ENCODE measurements around the gene LAIR2.

The LAIR2 gene

DNA sequence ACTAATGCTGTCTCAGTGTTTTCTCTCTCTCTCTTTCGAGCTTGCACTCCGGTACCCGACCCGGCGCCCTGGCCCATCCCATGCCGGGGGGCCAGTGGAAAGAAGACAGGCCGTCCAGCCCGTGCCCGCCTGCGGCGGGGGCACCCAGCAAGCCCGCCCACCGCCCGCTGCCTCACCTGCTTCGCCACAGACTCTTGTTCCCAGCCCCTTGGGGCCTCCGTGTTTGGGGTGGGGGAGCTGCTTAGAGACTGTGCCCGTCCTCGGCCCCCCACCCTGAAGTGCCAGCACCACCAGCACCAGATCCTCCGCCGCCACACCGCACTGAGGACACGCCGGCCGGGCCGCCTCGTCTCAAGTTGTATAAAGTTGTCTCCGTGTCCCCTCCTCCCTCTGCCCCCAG lies 41.4 kb upstream of the LAIR2 start:
- TF ChIP-seq, protein P1, sequence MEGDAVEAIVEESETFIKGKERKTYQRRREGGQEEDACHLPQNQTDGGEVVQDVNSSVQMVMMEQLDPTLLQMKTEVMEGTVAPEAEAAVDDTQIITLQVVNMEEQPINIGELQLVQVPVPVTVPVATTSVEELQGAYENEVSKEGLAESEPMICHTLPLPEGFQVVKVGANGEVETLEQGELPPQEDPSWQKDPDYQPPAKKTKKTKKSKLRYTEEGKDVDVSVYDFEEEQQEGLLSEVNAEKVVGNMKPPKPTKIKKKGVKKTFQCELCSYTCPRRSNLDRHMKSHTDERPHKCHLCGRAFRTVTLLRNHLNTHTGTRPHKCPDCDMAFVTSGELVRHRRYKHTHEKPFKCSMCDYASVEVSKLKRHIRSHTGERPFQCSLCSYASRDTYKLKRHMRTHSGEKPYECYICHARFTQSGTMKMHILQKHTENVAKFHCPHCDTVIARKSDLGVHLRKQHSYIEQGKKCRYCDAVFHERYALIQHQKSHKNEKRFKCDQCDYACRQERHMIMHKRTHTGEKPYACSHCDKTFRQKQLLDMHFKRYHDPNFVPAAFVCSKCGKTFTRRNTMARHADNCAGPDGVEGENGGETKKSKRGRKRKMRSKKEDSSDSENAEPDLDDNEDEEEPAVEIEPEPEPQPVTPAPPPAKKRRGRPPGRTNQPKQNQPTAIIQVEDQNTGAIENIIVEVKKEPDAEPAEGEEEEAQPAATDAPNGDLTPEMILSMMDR (IDR thresholded peaks at IDR 0.05; ENCODE audit: insufficient read depth, low read length, poor library complexity, severe bottlenecking), result no peak
- no peak for TF ChIP-seq EZH2phosphoT487 (conservative IDR thresholded peaks at IDR 0.05; ENCODE audit: low read length)
- no peak overlapping the region for H3K4me2 ChIP-seq (ENCODE audit: low read depth, low read length, poor library complexity, severe bottlenecking)
- no peaks in the 10 kb centered on the region for H3K79me2 ChIP-seq (ENCODE audit: insufficient read depth, low read length)
- H3K9ac ChIP-seq (ENCODE audit: low read length), result no peak overlapping the region
- H3K9me3 ChIP-seq (ENCODE audit: insufficient read depth, low read length), result no peaks in the 10 kb centered on the region
- peaks cover 24% of the 10 kb centered on the region; the same call in 1 of the 2 replicates for H3F3A ChIP-seq (ENCODE audit: insufficient read depth)
- H4K20me1 ChIP-seq (ENCODE audit: low read depth, low read length), result no peaks in the 10 kb centered on the region; the same call in 1 of the 2 replicates
- no peak overlapping the region for H3K27ac ChIP-seq (ENCODE audit: low read depth, low read length)
- H3K9me2 ChIP-seq (replicated peaks; ENCODE audit: insufficient read depth, low read length), result no peaks in the 10 kb centered on the region
- no peaks in the 10 kb centered on the region for H3K27me3 ChIP-seq (ENCODE audit: low read length)
- no peak overlapping the region for H2AFZ ChIP-seq (ENCODE audit: low read depth, low read length, severe bottlenecking)
- 0 out of 2 replicates have a peak, but pooled peaks cover 5% of the 10 kb centered on the region for H3K36me3 ChIP-seq (ENCODE audit: low read length)
- H3K4me3 ChIP-seq (ENCODE audit: insufficient read depth, low read length, poor library complexity, severe bottlenecking), result no peak overlapping the region

DNA sequence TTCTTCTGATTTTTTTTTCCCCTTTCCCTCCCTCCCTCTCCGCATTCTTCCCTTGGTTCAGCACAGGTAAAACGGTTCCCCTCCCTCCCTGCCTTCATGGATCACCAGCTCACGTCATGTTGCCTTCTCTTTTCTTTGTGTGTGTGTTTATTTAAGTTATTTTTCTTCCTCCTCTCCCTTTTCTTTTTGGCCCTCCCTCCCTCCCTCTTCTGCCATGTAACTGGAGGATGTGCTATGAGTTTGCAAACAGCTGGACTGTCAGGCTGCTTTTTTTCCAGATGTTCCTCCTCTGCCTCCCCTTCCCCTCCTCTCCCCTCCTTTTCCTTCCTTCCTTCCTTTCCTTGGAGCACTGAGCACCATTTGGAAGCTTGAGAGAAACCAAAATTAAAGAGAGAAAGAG lies 41.0 kb upstream of the LAIR2 start:
- H3K27ac ChIP-seq (ENCODE audit: low read depth, low read length), result no peak overlapping the region
- no peaks in the 10 kb centered on the region for H3K9me2 ChIP-seq (replicated peaks; ENCODE audit: insufficient read depth, low read length)
- no peak overlapping the region for H3K4me2 ChIP-seq (ENCODE audit: low read depth, low read length, poor library complexity, severe bottlenecking)
- no peaks in the 10 kb centered on the region; the same call in 1 of the 2 replicates for H4K20me1 ChIP-seq (ENCODE audit: low read depth, low read length)
- 0 out of 2 replicates have a peak, but pooled peaks cover 5% of the 10 kb centered on the region for H3K36me3 ChIP-seq (ENCODE audit: low read length)
- H3F3A ChIP-seq (ENCODE audit: insufficient read depth), result peaks cover 24% of the 10 kb centered on the region; the same call in 1 of the 2 replicates
- TF ChIP-seq EZH2phosphoT487 (conservative IDR thresholded peaks at IDR 0.05; ENCODE audit: low read length), result no peak
- TF ChIP-seq, protein P1 (IDR thresholded peaks at IDR 0.05; ENCODE audit: insufficient read depth, low read length, poor library complexity, severe bottlenecking), result no peak
- H3K9ac ChIP-seq (ENCODE audit: low read length), result no peak overlapping the region
- H3K4me3 ChIP-seq (ENCODE audit: insufficient read depth, low read length, poor library complexity, severe bottlenecking), result no peak overlapping the region
- H2AFZ ChIP-seq (ENCODE audit: low read depth, low read length, severe bottlenecking), result no peak overlapping the region
- no peaks in the 10 kb centered on the region for H3K27me3 ChIP-seq (ENCODE audit: low read length)
- no peaks in the 10 kb centered on the region for H3K9me3 ChIP-seq (ENCODE audit: insufficient read depth, low read length)
- no peaks in the 10 kb centered on the region for H3K79me2 ChIP-seq (ENCODE audit: insufficient read depth, low read length)

- Histone ChIP-seq H3K36me3 (ENCODE audit: low read length) (0 out of 2 replicates have a peak, but pooled peaks cover 5% of the 10 kb centered on the region), H3K27me3 (ENCODE audit: low read length) (no peaks in the 10 kb centered on the region), H3K4me3 (ENCODE audit: insufficient read depth, low read length, poor library complexity, severe bottlenecking) (no peak overlapping the region), H3K9me3 (ENCODE audit: insufficient read depth, low read length) (no peaks in the 10 kb centered on the region), H2AFZ (ENCODE audit: low read depth, low read length, severe bottlenecking) (no peak overlapping the region), H3K9ac (ENCODE audit: low read length) (peak overlapping the region; percentile 57; the same call in 1 of the 2 replicates), H3K9me2 (replicated peaks; ENCODE audit: insufficient read depth, low read length) (no peaks in the 10 kb centered on the region), H3K4me2 (ENCODE audit: low read depth, low read length, poor library complexity, severe bottlenecking) (peak overlapping the region; percentile 77), H3K27ac (ENCODE audit: low read depth, low read length) (peak overlapping the region; percentile 81; the same call in 1 of the 2 replicates), H3K79me2 (ENCODE audit: insufficient read depth, low read length) (no peaks in the 10 kb centered on the region), H3F3A (ENCODE audit: insufficient read depth) (peaks cover 24% of the 10 kb centered on the region; the same call in 1 of the 2 replicates), H4K20me1 (ENCODE audit: low read depth, low read length) (no peaks in the 10 kb centered on the region; the same call in 1 of the 2 replicates)
- no peak for TF ChIP-seq EZH2phosphoT487 (conservative IDR thresholded peaks at IDR 0.05; ENCODE audit: low read length)
- TF ChIP-seq, protein P1 (IDR thresholded peaks at IDR 0.05; ENCODE audit: insufficient read depth, low read length, poor library complexity, severe bottlenecking), result no peak
These were observed 40.5 kb upstream of the LAIR2 start for GRCh38 chr19:54462047-54462654.
